GM12878 (cell line): Measurements from ENCODE around the gene PRKN. TPM values are rescaled to one million over a fixed set of nuclear protein-coding genes. Genes with fewer than 3 reads are reported as not detected.

Experiments used
- ATAC-seq: fragments of 200-7000 bp; cut with Tn5 transposase; 3 replicates; pipeline ENCODE4 v1.9.1; 2020; ENCODE audit warnings: mild to moderate bottlenecking, moderate library complexity
- BruUV-seq: library from RNA; stranded (reverse); fragments of 400-500 nt; replicated peaks from 2 replicates; lab custom pipeline; 2021; lab: Mats Ljungman, UMichigan
- CTCF ChIA-PET: fragments of 300-600 bp; sonication (Branson Sonifier 250); formaldehyde crosslinking; extraction: SDS; loops from one replicate; lab custom pipeline; 2021; ENCODE audit warnings: inconsistent platforms; lab: Yijun Ruan, JAX
- POLR2A ChIA-PET: fragments of 350-600 bp; formaldehyde crosslinking; extraction: SDS; loops from one replicate; lab custom pipeline; 2021; ENCODE audit warnings: inconsistent platforms; lab: Charles Lee
- RAD21 ChIA-PET: fragments of 300-600 bp; sonication (Branson Sonifier 250); formaldehyde crosslinking; loops from one replicate; lab custom pipeline; 2023; ENCODE audit warnings: antibody characterized with exemption; ENCODE audit not compliant: unreplicated experiment; lab: Charles Lee
- SMC1A ChIA-PET: fragments of 300-600 bp; sonication (Branson Sonifier 250); formaldehyde crosslinking; loops from one replicate; lab custom pipeline; 2023; ENCODE audit not compliant: unreplicated experiment, uncharacterized antibody; lab: Charles Lee
- DNase-seq: peaks from one replicate; pipeline ENCODE4 v3.0.0-alpha.2; 2011; ENCODE audit warnings: low read depth, low spot score
- FAIRE-seq: peaks from 3 replicates; lab custom pipeline; 2011; peaks lifted over from hg19 to GRCh38; lab: Jason Lieb, UNC
- H2AFZ ChIP-seq: 2 replicates; pipeline ENCODE4 v1.6.0; 2011; ENCODE audit warnings: low read depth, low read length, control low read depth; ENCODE audit not compliant: control insufficient read depth
- H3K27ac ChIP-seq: 2 replicates; pipeline ENCODE4 v1.5.1; 2011; ENCODE audit warnings: control low read depth; ENCODE audit not compliant: control insufficient read depth, insufficient read depth
- H3K27me3 ChIP-seq, 2 experiments: replicated peaks in 1 of 2; 2 replicates each; pipeline versions ENCODE4 v1.6.0 to v1.6.1; 2011; ENCODE audit warnings: low read length in 1 of 2; ENCODE audit not compliant: control insufficient read depth in 2 of 2, insufficient read depth in 2 of 2
- H3K36me3 ChIP-seq, 2 experiments: 2 replicates each; pipeline ENCODE4 v1.5.1; 2011; ENCODE audit warnings: low read length in 1 of 2; ENCODE audit not compliant: control insufficient read depth in 2 of 2, insufficient read depth in 2 of 2
- H3K4me1 ChIP-seq: 2 replicates; pipeline ENCODE4 v1.6.1; 2011; ENCODE audit warnings: mild to moderate bottlenecking, low read length, moderate library complexity, mixed read lengths; ENCODE audit not compliant: control insufficient read depth, insufficient read depth
- H3K4me2 ChIP-seq: 2 replicates; pipeline ENCODE4 v1.6.0; 2011; ENCODE audit warnings: control low read depth; ENCODE audit not compliant: control insufficient read depth, insufficient read depth
- H3K4me3 ChIP-seq: fragments of 200-600 bp; sonication (generic); 2 replicates; pipeline ENCODE4 v1.5.1; 2016
- H3K79me2 ChIP-seq: 2 replicates; pipeline ENCODE4 v1.6.0; 2011; ENCODE audit warnings: low read length; ENCODE audit not compliant: control insufficient read depth, insufficient read depth
- H3K9ac ChIP-seq: 2 replicates; pipeline ENCODE4 v1.8.0; 2011; ENCODE audit warnings: low read length, control low read depth, mixed read lengths; ENCODE audit not compliant: control insufficient read depth, insufficient read depth
- H3K9me3 ChIP-seq: replicated peaks from 3 replicates; pipeline ENCODE4 v1.5.1; 2011; ENCODE audit warnings: mild to moderate bottlenecking, low read length; ENCODE audit not compliant: control insufficient read depth, insufficient read depth
- H4K20me1 ChIP-seq: 2 replicates; pipeline ENCODE4 v1.6.0; 2011; ENCODE audit not compliant: control insufficient read depth, insufficient read depth
- CHD2 ChIP-seq: IDR thresholded peaks from 2 replicates; pipeline ENCODE4 v1.6.1; 2011; ENCODE audit warnings: low read depth, low read length, improper control_type of control experiment, borderline replicate concordance
- CHD4 ChIP-seq: fragments of 200-600 bp; sonication (generic); IDR thresholded peaks from 2 replicates; pipeline ENCODE4 v1.6.1; 2016; ENCODE audit warnings: mild to moderate bottlenecking
- DPF2 ChIP-seq: fragments of 450-650 bp; IDR thresholded peaks from 2 replicates; pipeline ENCODE4 v1.6.1; 2017; ENCODE audit warnings: mild to moderate bottlenecking
- EED ChIP-seq: sonication (generic); IDR thresholded peaks from 2 replicates; pipeline ENCODE4 v1.6.1; 2016; ENCODE audit warnings: antibody characterized with exemption, low read depth
- FOXK2 ChIP-seq: fragments of 450-650 bp; IDR thresholded peaks from 2 replicates; pipeline ENCODE4 v1.6.1; 2017; ENCODE audit warnings: mild to moderate bottlenecking, moderate library complexity
- FOXM1 ChIP-seq: IDR thresholded peaks from 2 replicates; pipeline ENCODE4 v1.6.1; 2012; ENCODE audit warnings: low read depth, mild to moderate bottlenecking, inconsistent platforms, low read length, moderate library complexity
- HDAC6 ChIP-seq: fragments of 200-600 bp; sonication (generic); IDR thresholded peaks from one replicate; pipeline ENCODE4 v1.8.0; 2017; ENCODE audit warnings: antibody characterized with exemption; ENCODE audit not compliant: unreplicated experiment
- JUND ChIP-seq: IDR thresholded peaks from 2 replicates; pipeline ENCODE4 v1.6.1; 2012; ENCODE audit warnings: low read depth, mild to moderate bottlenecking, low read length, improper control_type of control experiment, moderate library complexity
- NFYB ChIP-seq: IDR thresholded peaks from 2 replicates; pipeline ENCODE4 v1.6.1; 2011; ENCODE audit warnings: low read depth, mild to moderate bottlenecking, low read length, improper control_type of control experiment, moderate library complexity; ENCODE audit not compliant: insufficient read depth
- NR2C1 ChIP-seq: fragments of 450-650 bp; IDR thresholded peaks from 2 replicates; pipeline ENCODE4 v1.6.1; 2017; ENCODE audit warnings: antibody characterized with exemption, mild to moderate bottlenecking, moderate library complexity
- RAD21 ChIP-seq: IDR thresholded peaks from 2 replicates; pipeline ENCODE4 v1.6.1; 2011; ENCODE audit warnings: mild to moderate bottlenecking, low read depth, low read length, moderate library complexity; ENCODE audit not compliant: insufficient read depth
- RB1 ChIP-seq: fragments of 450-650 bp; formaldehyde crosslinking; IDR thresholded peaks from 2 replicates; pipeline ENCODE4 v1.6.1; 2017; ENCODE audit warnings: mild to moderate bottlenecking, borderline replicate concordance
- SMAD1 ChIP-seq: fragments of 450-650 bp; IDR thresholded peaks from 2 replicates; pipeline ENCODE4 v1.6.1; 2018; ENCODE audit warnings: mild to moderate bottlenecking, low read depth; ENCODE audit not compliant: partially characterized antibody
- SMC3 ChIP-seq: IDR thresholded peaks from 2 replicates; pipeline ENCODE4 v1.6.1; 2011; ENCODE audit warnings: low read length, improper control_type of control experiment, borderline replicate concordance
- TAF1 ChIP-seq: IDR thresholded peaks from 2 replicates; pipeline ENCODE4 v1.6.1; 2011; ENCODE audit warnings: mild to moderate bottlenecking, low read depth, low read length, borderline replicate concordance
- ZNF207 ChIP-seq: fragments of 450-650 bp; IDR thresholded peaks from 2 replicates; pipeline ENCODE4 v1.6.1; 2014; ENCODE audit warnings: antibody characterized with exemption, mild to moderate bottlenecking, borderline replicate concordance
- ZNF217 ChIP-seq: fragments of 450-650 bp; IDR thresholded peaks from 2 replicates; pipeline ENCODE4 v1.6.1; 2017; ENCODE audit warnings: antibody characterized with exemption, mild to moderate bottlenecking
- ZNF24 ChIP-seq: fragments of 450-650 bp; IDR thresholded peaks from 2 replicates; pipeline ENCODE4 v1.6.1; 2017; ENCODE audit warnings: antibody characterized with exemption, mild to moderate bottlenecking
- WGBS: methylation state at CpG from one replicate; pipeline ENCODE4 v1.1.6; 2016; ENCODE audit warnings: low lambda C conversion rate; ENCODE audit not compliant: insufficient replicate concordance, insufficient coverage; ENCODE audit errors: missing lambda C conversion rate; 5-methylcytosine and 5-hydroxymethylcytosine counted together
- in situ Hi-C: fragments of 300-500 bp; cut with MboI; formaldehyde crosslinking; loops from 9 replicates; pipeline ENCODE4 v1.14.3; 2018; ENCODE audit warnings: mixed read lengths
- intact Hi-C: fragments of 100-400 bp; cut with micrococcal nuclease; formaldehyde crosslinking; loops from one replicate; pipeline ENCODE4 v1.14.2; 2022; ENCODE audit not compliant: unreplicated experiment
- polyA plus RNA-seq, 11 experiments: library from polyadenylated mRNA; depleted of rRNA in 4 of 11; unstranded in 6 of 11; stranded (reverse) in 5 of 11; fragments of >200 nt; fragmentation: Nextera tagmentation in 4 of 11; fragmentation: Illumina TruSeq in 1 of 11; extraction: Ambion mirVana in 4 of 11; extraction: Trizol in 1 of 11; gene quantifications; 1 replicate in 1 of 11; 2 replicates in 10 of 11; pipeline versions ENCODE4 v1.2.1 to v1.2.3, GENCODE V29; 2011 to 2016; ENCODE audit warnings: inconsistent platforms in 2 of 11, missing spikeins in 2 of 11, low read depth in 1 of 11
- total RNA-seq, 4 experiments: library from RNA; depleted of rRNA in 3 of 4; stranded (reverse); fragments of >200 nt in 3 of 4; fragmentation: Illumina TruSeq in 1 of 4; extraction: Trizol in 1 of 4; gene quantifications; 2 replicates each; pipeline versions ENCODE4 v1.2.1 to v1.2.3, GENCODE V29; 2013 to 2021
- TF ChIP-seq, protein P1 (sequence below): fragments of 450-650 bp; IDR thresholded peaks from 2 replicates; pipeline ENCODE4 v1.6.1; 2017; ENCODE audit warnings: mild to moderate bottlenecking, moderate library complexity
- TF ChIP-seq, protein P2 (sequence below): IDR thresholded peaks from 2 replicates; pipeline ENCODE4 v1.6.1; 2012; ENCODE audit warnings: low read depth, low read length, improper control_type of control experiment

PRKN gene
- total and polyA plus RNA-seq, 10 of the 15 experiments (the other 5 are each of a cell fraction or from before 2014, with no cell fraction given): 0.06 to 0.09 TPM; not detected in 8

- TF ChIP-seq RAD21: no peak
- TF ChIP-seq, all 136 proteins: peak for 0
Measured at GRCh38 chr6:162638931-162639574, 88.5 kb downstream of the PRKN start (continued).

DNA sequence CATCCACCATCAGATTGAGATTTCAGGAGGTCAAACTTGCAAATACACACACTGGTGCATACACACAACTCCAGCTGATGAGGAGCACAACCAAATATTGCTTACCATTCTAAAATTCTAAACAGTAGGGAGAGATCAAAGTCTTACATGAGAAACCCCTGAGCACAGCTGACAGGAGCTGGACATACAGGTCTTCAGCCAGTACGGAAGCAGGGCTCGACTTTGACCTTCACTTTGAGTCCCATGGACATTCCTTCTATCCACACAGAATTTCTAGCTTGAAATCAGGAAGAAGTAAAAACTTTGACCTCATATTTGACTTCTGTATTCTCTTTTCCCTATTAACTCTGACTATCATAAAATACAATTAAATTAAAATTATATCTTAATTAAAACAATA is 90.2 kb downstream of the PRKN start:
- Histone ChIP-seq H3K4me1 (no peaks in the 10 kb centered on the region), H3K79me2 (no peaks in the 10 kb centered on the region), H2AFZ (no peak overlapping the region), H4K20me1 (no peaks in the 10 kb centered on the region), H3K27me3 (no peaks in the 10 kb centered on the region), H3K9me3 (no peaks in the 10 kb centered on the region), H3K27ac (no peak overlapping the region), H3K4me2 (no peak overlapping the region), H3K36me3 (no peaks in the 10 kb centered on the region), H3K4me3 (no peak overlapping the region), H3K9ac (no peak overlapping the region)
- in situ Hi-C loops: no loop called here
- DNase-seq (no peak), ATAC-seq (no peak), FAIRE-seq (no peak)
- RAD21 ChIA-PET: no interaction called here
- 19% methylated on average over 2 of the region's 2 CpGs for WGBS
- SMC1A ChIA-PET: no interaction called here
- no TSS peak for BruUV-seq
- POLR2A ChIA-PET: no interaction called here
- intact Hi-C loops: no loop called here
- CTCF ChIA-PET: no interaction called here
- TF ChIP-seq FOXK2 (no peak), TAF1 (no peak), JUND (no peak), CHD2 (no peak), ZNF24 (no peak), SMAD1 (no peak), EED (no peak), ZNF217 (no peak), NR2C1 (no peak), CHD4 (no peak), FOXM1 (no peak), HDAC6 (no peak), ZNF207 (no peak), NFYB (no peak), RB1 (no peak), DPF2 (no peak), SMC3 (no peak)
- TF ChIP-seq, protein P1, sequence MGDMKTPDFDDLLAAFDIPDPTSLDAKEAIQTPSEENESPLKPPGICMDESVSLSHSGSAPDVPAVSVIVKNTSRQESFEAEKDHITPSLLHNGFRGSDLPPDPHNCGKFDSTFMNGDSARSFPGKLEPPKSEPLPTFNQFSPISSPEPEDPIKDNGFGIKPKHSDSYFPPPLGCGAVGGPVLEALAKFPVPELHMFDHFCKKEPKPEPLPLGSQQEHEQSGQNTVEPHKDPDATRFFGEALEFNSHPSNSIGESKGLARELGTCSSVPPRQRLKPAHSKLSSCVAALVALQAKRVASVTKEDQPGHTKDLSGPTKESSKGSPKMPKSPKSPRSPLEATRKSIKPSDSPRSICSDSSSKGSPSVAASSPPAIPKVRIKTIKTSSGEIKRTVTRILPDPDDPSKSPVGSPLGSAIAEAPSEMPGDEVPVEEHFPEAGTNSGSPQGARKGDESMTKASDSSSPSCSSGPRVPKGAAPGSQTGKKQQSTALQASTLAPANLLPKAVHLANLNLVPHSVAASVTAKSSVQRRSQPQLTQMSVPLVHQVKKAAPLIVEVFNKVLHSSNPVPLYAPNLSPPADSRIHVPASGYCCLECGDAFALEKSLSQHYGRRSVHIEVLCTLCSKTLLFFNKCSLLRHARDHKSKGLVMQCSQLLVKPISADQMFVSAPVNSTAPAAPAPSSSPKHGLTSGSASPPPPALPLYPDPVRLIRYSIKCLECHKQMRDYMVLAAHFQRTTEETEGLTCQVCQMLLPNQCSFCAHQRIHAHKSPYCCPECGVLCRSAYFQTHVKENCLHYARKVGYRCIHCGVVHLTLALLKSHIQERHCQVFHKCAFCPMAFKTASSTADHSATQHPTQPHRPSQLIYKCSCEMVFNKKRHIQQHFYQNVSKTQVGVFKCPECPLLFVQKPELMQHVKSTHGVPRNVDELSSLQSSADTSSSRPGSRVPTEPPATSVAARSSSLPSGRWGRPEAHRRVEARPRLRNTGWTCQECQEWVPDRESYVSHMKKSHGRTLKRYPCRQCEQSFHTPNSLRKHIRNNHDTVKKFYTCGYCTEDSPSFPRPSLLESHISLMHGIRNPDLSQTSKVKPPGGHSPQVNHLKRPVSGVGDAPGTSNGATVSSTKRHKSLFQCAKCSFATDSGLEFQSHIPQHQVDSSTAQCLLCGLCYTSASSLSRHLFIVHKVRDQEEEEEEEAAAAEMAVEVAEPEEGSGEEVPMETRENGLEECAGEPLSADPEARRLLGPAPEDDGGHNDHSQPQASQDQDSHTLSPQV: no peak
- TF ChIP-seq, protein P2, sequence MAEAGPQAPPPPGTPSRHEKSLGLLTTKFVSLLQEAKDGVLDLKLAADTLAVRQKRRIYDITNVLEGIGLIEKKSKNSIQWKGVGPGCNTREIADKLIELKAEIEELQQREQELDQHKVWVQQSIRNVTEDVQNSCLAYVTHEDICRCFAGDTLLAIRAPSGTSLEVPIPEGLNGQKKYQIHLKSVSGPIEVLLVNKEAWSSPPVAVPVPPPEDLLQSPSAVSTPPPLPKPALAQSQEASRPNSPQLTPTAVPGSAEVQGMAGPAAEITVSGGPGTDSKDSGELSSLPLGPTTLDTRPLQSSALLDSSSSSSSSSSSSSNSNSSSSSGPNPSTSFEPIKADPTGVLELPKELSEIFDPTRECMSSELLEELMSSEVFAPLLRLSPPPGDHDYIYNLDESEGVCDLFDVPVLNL: no peak
